ENCODE results near the gene PRAMEF12. TPM values are rescaled to one million over a fixed set of nuclear protein-coding genes. Genes with fewer than 3 reads are reported as not detected.

The PRAMEF12 gene
- total RNA-seq, 4 donors from 2014 or later: not detected

DNA sequence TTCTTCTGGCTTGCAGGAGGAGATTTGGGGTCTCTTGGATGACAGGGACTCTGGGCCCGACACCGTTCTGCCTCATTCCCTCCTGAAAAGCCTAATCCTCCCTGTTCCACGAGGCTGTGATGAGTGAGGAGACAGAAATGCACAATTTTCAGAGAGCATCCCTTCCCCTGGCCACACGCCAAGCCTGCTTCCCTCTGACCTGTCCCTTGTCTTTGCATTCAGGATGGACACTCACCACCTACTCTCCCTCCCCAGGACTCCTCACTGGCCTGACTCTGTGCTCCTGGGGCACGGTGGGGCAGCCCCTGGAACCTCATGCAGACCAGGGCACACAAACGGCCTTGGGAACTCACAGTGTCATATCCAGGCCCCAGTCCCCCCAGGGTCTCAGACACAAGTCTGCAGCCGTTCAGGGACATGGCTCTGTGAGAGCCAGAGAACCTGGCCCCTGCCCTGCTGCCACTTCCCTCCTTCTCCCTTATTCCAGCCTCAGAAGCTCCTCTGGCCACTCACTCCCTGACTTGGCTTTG is 3.5 kb upstream of the PRAMEF12 start:
- TF ChIP-seq EP300 (IDR thresholded peaks at IDR 0.05) (no peak), POLR2A (IDR thresholded peaks at IDR 0.05) (no peak)
- TF ChIP-seq, protein P1, sequence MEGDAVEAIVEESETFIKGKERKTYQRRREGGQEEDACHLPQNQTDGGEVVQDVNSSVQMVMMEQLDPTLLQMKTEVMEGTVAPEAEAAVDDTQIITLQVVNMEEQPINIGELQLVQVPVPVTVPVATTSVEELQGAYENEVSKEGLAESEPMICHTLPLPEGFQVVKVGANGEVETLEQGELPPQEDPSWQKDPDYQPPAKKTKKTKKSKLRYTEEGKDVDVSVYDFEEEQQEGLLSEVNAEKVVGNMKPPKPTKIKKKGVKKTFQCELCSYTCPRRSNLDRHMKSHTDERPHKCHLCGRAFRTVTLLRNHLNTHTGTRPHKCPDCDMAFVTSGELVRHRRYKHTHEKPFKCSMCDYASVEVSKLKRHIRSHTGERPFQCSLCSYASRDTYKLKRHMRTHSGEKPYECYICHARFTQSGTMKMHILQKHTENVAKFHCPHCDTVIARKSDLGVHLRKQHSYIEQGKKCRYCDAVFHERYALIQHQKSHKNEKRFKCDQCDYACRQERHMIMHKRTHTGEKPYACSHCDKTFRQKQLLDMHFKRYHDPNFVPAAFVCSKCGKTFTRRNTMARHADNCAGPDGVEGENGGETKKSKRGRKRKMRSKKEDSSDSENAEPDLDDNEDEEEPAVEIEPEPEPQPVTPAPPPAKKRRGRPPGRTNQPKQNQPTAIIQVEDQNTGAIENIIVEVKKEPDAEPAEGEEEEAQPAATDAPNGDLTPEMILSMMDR (IDR thresholded peaks at IDR 0.05): no peak
- 58 to 64% methylated on average over 7 of the region's 7 CpGs for WGBS, 2 donors

DNA sequence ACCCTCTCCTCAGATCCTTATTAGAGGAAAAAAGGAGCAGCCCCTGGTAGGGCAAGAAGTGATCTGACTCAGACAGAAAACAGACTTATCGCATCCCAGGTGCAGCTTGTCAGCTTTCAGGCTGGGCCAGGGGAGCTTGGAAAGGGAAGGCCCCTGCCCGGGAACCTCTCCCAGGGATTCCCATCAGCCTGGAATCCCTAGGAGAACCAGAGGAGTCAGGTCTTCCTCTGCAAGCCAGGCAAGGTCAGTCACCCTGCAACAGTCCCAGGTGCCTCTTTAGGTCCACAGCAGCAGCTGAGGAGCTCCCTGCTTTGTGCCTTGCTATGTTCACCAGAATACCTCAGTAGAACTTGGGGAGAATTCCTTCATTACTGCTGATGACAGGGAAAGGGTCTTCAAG is 2.9 kb upstream of the PRAMEF12 start:
- peaks cover 0 to 10% (median 0%) of the 10 kb centered on the region in 4 donors for H3K9me3 ChIP-seq
- no peaks in the 10 kb centered on the region for H3K27me3 ChIP-seq
- no peak for DNase-seq (ENCODE audit: low spot score in 2 of 2)
- TF ChIP-seq EP300 (IDR thresholded peaks at IDR 0.05) (no peak), POLR2A (IDR thresholded peaks at IDR 0.05) (no peak)
- TF ChIP-seq, protein P1 (IDR thresholded peaks at IDR 0.05): no peak
- no peaks in the 10 kb centered on the region for H3K36me3 ChIP-seq
- H3K4me3 ChIP-seq: no peak overlapping the region
- H3K27ac ChIP-seq: no peak overlapping the region
- WGBS, 2 donors: 92 to 100% methylated on average over 1 to 2 of the region's 2 CpGs
- H3K4me1 ChIP-seq: no peaks in the 10 kb centered on the region

More for the DNA sequence above, 3.5 kb upstream of the PRAMEF12 start:
- Histone ChIP-seq H3K27me3 (no peaks in the 10 kb centered on the region), H3K36me3 (no peaks in the 10 kb centered on the region), H3K4me1 (no peaks in the 10 kb centered on the region), H3K4me3 (no peak overlapping the region), H3K9me3 (peaks cover 0 to 10% (median 0%) of the 10 kb centered on the region in 4 donors), H3K27ac (no peak overlapping the region)
- no peak for DNase-seq (ENCODE audit: low spot score in 2 of 2)

GRCh38 chr1:12771186-12771585 is 2.4 kb upstream of the PRAMEF12 start:
- Histone ChIP-seq H3K9me3 (peaks cover 0 to 10% (median 0%) of the 10 kb centered on the region in 4 donors), H3K36me3 (no peaks in the 10 kb centered on the region), H3K4me3 (no peak overlapping the region), H3K27ac (no peak overlapping the region), H3K4me1 (no peaks in the 10 kb centered on the region), H3K27me3 (no peaks in the 10 kb centered on the region)
- TF ChIP-seq, protein P1 (IDR thresholded peaks at IDR 0.05): no peak
- TF ChIP-seq POLR2A (IDR thresholded peaks at IDR 0.05) (no peak), EP300 (IDR thresholded peaks at IDR 0.05) (no peak)
- no peak for DNase-seq (ENCODE audit: low spot score in 2 of 2)
- 74 to 75% methylated on average over 5 of the region's 5 CpGs for WGBS, 2 donors

GRCh38 chr1:12772520-12772919 is 1.0 kb upstream of the PRAMEF12 start:
- 87 to 88% methylated on average over 5 of the region's 5 CpGs for WGBS, 2 donors
- TF ChIP-seq EP300 (IDR thresholded peaks at IDR 0.05) (no peak), POLR2A (IDR thresholded peaks at IDR 0.05) (no peak)
- TF ChIP-seq, protein P1 (IDR thresholded peaks at IDR 0.05): no peak
- Histone ChIP-seq H3K4me3 (no peak overlapping the region), H3K27me3 (no peaks in the 10 kb centered on the region), H3K36me3 (no peaks in the 10 kb centered on the region), H3K9me3 (peaks cover 0 to 10% (median 0%) of the 10 kb centered on the region in 4 donors), H3K27ac (no peak overlapping the region), H3K4me1 (no peaks in the 10 kb centered on the region)
- no peak for DNase-seq (ENCODE audit: low spot score in 2 of 2)

- WGBS, 2 donors: 89 to 97% methylated on average over 5 of the region's 5 CpGs
- DNase-seq (ENCODE audit: low spot score in 2 of 2): no peak
- no peak overlapping the region for H3K4me3 ChIP-seq
Observed at GRCh38 chr1:12774801-12775345, 1.3 kb downstream of the PRAMEF12 start.

More at GRCh38 chr1:12774801-12775345, 1.3 kb downstream of the PRAMEF12 start:
- Histone ChIP-seq H3K9me3 (peaks cover 0 to 10% (median 0%) of the 10 kb centered on the region in 4 donors), H3K27me3 (no peaks in the 10 kb centered on the region), H3K27ac (no peak overlapping the region), H3K36me3 (no peaks in the 10 kb centered on the region), H3K4me1 (no peaks in the 10 kb centered on the region)
- TF ChIP-seq, protein P1 (IDR thresholded peaks at IDR 0.05): no peak
- no peak for TF ChIP-seq POLR2A (IDR thresholded peaks at IDR 0.05)
- TF ChIP-seq EP300 (IDR thresholded peaks at IDR 0.05): no peak

All from tibial nerve (tissue), 4 donors.